ENCODE data around the gene SLC22A7. TPM values are rescaled to one million over a fixed set of nuclear protein-coding genes. Genes with fewer than 3 reads are reported as not detected.

The SLC22A7 gene
- polyA plus RNA-seq, 1 donor (not counting 4 experiments of a cell fraction or from before 2014, with no cell fraction given): not detected

- H3K4me1 ChIP-seq (ENCODE audit: control insufficient read depth, extremely low read depth, insufficient read depth, low read length): no peaks in the 10 kb centered on the region
- dilution Hi-C loops (cut with MboI; ENCODE audit: extremely low pct_ligation_motif_present, low sequenced_read_pairs): no loop called here
These were observed 37.4 kb downstream of the SLC22A7 start for GRCh38 chr6:43335469-43335868.

GRCh38 chr6:43336382-43336781 is 38.3 kb downstream of the SLC22A7 start:
- Histone ChIP-seq H3K27me3 (ENCODE audit: control insufficient read depth, extremely low read depth, insufficient read depth, low read length) (no peaks in the 10 kb centered on the region), H3K9ac (ENCODE audit: control insufficient read depth, extremely low read depth, insufficient read depth, low read length) (no peak overlapping the region), H3K36me3 (ENCODE audit: control insufficient read depth in 2 of 2, extremely low read depth in 1 of 2, insufficient read depth in 2 of 2, low read length in 2 of 2) (peaks cover 18 to 31% of the 10 kb centered on the region in 2 experiments), H3K4me2 (ENCODE audit: control insufficient read depth, extremely low read depth, insufficient read depth, low read depth, low read length) (no peak overlapping the region), H3K79me2 (ENCODE audit: control insufficient read depth, insufficient read depth, low read length) (no peaks in the 10 kb centered on the region), H3K27ac (ENCODE audit: control insufficient read depth, insufficient read depth, low read length) (no peak overlapping the region), H3K4me3 (ENCODE audit: control insufficient read depth in 2 of 3, extremely low read depth in 1 of 3, insufficient read depth in 2 of 3, low read depth in 1 of 3, low read length in 3 of 3) (no peak overlapping the region), H4K20me1 (ENCODE audit: control insufficient read depth, extremely low read depth, insufficient read depth, low read length) (no peaks in the 10 kb centered on the region), H3K9me1 (ENCODE audit: control insufficient read depth, extremely low read depth, insufficient read depth, low read length) (no peaks in the 10 kb centered on the region), H3K4me1 (ENCODE audit: control insufficient read depth, extremely low read depth, insufficient read depth, low read length) (no peaks in the 10 kb centered on the region), H2AFZ (ENCODE audit: control insufficient read depth, low read length) (no peak overlapping the region), H3K9me3 (ENCODE audit: control insufficient read depth, low read depth, low read length) (no peaks in the 10 kb centered on the region)
- dilution Hi-C loops (cut with MboI; ENCODE audit: extremely low pct_ligation_motif_present, low sequenced_read_pairs): no loop called here
- DNase-seq (ENCODE audit: low read depth, low spot score): no peak
- TF ChIP-seq EZH2 (IDR thresholded peaks at IDR 0.05; ENCODE audit: low read length) (no peak), CTCF (optimal IDR thresholded peaks at IDR 0.05 in 1 of 3, IDR thresholded peaks at IDR 0.05 in 1 of 3, conservative IDR thresholded peaks at IDR 0.05 in 1 of 3; ENCODE audit: extremely low read depth in 1 of 3, insufficient read depth in 2 of 3, low read length in 3 of 3) (no peak)
- no peak for FAIRE-seq

More at GRCh38 chr6:43335469-43335868, 37.4 kb downstream of the SLC22A7 start:
- no peaks in the 10 kb centered on the region for H4K20me1 ChIP-seq (ENCODE audit: control insufficient read depth, extremely low read depth, insufficient read depth, low read length)
- H3K27ac ChIP-seq (ENCODE audit: control insufficient read depth, insufficient read depth, low read length): no peak overlapping the region
- H3K36me3 ChIP-seq (ENCODE audit: control insufficient read depth in 2 of 2, extremely low read depth in 1 of 2, insufficient read depth in 2 of 2, low read length in 2 of 2): peaks cover 15 to 25% of the 10 kb centered on the region in 2 experiments
- no peak overlapping the region for H3K4me3 ChIP-seq (ENCODE audit: control insufficient read depth in 2 of 3, extremely low read depth in 1 of 3, insufficient read depth in 2 of 3, low read depth in 1 of 3, low read length in 3 of 3)
- no peak overlapping the region for H2AFZ ChIP-seq (ENCODE audit: control insufficient read depth, low read length)
- no peak for DNase-seq (ENCODE audit: low read depth, low spot score)
- no peaks in the 10 kb centered on the region for H3K9me3 ChIP-seq (ENCODE audit: control insufficient read depth, low read depth, low read length)
- no peak for FAIRE-seq
- H3K9ac ChIP-seq (ENCODE audit: control insufficient read depth, extremely low read depth, insufficient read depth, low read length): no peak overlapping the region
- no peak for TF ChIP-seq EZH2 (IDR thresholded peaks at IDR 0.05; ENCODE audit: low read length)
- TF ChIP-seq CTCF (optimal IDR thresholded peaks at IDR 0.05 in 1 of 3, IDR thresholded peaks at IDR 0.05 in 1 of 3, conservative IDR thresholded peaks at IDR 0.05 in 1 of 3; ENCODE audit: extremely low read depth in 1 of 3, insufficient read depth in 2 of 3, low read length in 3 of 3): no peak
- H3K27me3 ChIP-seq (ENCODE audit: control insufficient read depth, extremely low read depth, insufficient read depth, low read length): no peaks in the 10 kb centered on the region
- no peaks in the 10 kb centered on the region for H3K79me2 ChIP-seq (ENCODE audit: control insufficient read depth, insufficient read depth, low read length)
- H3K4me2 ChIP-seq (ENCODE audit: control insufficient read depth, extremely low read depth, insufficient read depth, low read depth, low read length): no peak overlapping the region
- no peaks in the 10 kb centered on the region for H3K9me1 ChIP-seq (ENCODE audit: control insufficient read depth, extremely low read depth, insufficient read depth, low read length)
